Loucy (cell line): Measurements from ENCODE around the gene SHC1.
A peak's percentile ranks its signal among the peaks of the same experiment; 100 is the strongest.

ENCODE experiments used
- H2AFZ ChIP-seq: fragments of 200-600 bp; sonication (generic); 2 replicates; pipeline ENCODE4 v1.6.0; 2016; ENCODE audit warnings: antibody characterized with exemption, mild to moderate bottlenecking, low read length, moderate library complexity
- H3F3A ChIP-seq: fragments of 200-600 bp; 2 replicates; pipeline ENCODE4 v1.6.0; 2016; ENCODE audit warnings: antibody characterized with exemption, low read depth, mild to moderate bottlenecking
- H3K27me3 ChIP-seq: fragments of 200-600 bp; sonication (generic); 2 replicates; pipeline ENCODE4 v1.6.1; 2014; ENCODE audit warnings: low read length, mild to moderate bottlenecking; ENCODE audit not compliant: insufficient read depth, poor library complexity, severe bottlenecking
- H3K36me3 ChIP-seq: fragments of 200-600 bp; sonication (generic); 2 replicates; pipeline ENCODE4 v1.6.1; 2016; ENCODE audit warnings: low read length; ENCODE audit not compliant: insufficient read depth
- H3K4me1 ChIP-seq: fragments of 200-600 bp; sonication (generic); 2 replicates; pipeline ENCODE4 v1.5.1; 2014; ENCODE audit warnings: low read length, mild to moderate bottlenecking; ENCODE audit not compliant: insufficient read depth, poor library complexity, severe bottlenecking
- H3K4me2 ChIP-seq: fragments of 200-600 bp; sonication (generic); 2 replicates; pipeline ENCODE4 v1.6.0; 2014; ENCODE audit warnings: antibody characterized with exemption, low read length, low read depth, mild to moderate bottlenecking; ENCODE audit not compliant: poor library complexity, severe bottlenecking
- H3K4me3 ChIP-seq: fragments of 200-600 bp; sonication (generic); 2 replicates; pipeline ENCODE4 v1.5.1; 2014; ENCODE audit warnings: low read length, mild to moderate bottlenecking, mixed read lengths; ENCODE audit not compliant: poor library complexity, severe bottlenecking
- H3K79me2 ChIP-seq: fragments of 200-600 bp; sonication (generic); 2 replicates; pipeline ENCODE4 v1.6.1; 2014; ENCODE audit warnings: low read length; ENCODE audit not compliant: insufficient read depth
- H3K9ac ChIP-seq: fragments of 200-600 bp; sonication (generic); 2 replicates; pipeline ENCODE4 v1.6.0; 2014; ENCODE audit warnings: mild to moderate bottlenecking, low read depth, low read length, moderate library complexity; ENCODE audit not compliant: poor library complexity, severe bottlenecking
- H3K9me2 ChIP-seq: fragments of 200-600 bp; sonication (generic); replicated peaks from 2 replicates; pipeline ENCODE4 v1.6.1; 2016; ENCODE audit warnings: low read depth, low read length, mixed read lengths
- H3K9me3 ChIP-seq: fragments of 200-600 bp; sonication (generic); 2 replicates; pipeline ENCODE4 v1.6.1; 2014; ENCODE audit warnings: mild to moderate bottlenecking, antibody characterized with exemption, low read length, low read depth; ENCODE audit not compliant: insufficient read depth
- H4K20me1 ChIP-seq: fragments of 200-600 bp; sonication (generic); 2 replicates; pipeline ENCODE4 v1.6.0; 2014; ENCODE audit warnings: antibody characterized with exemption, low read length, mild to moderate bottlenecking; ENCODE audit not compliant: insufficient read depth, poor library complexity, severe bottlenecking
- CTCF ChIP-seq: fragments of 200-600 bp; sonication (generic); conservative IDR thresholded peaks from 2 replicates; pipeline ENCODE4 v1.5.1; 2014; ENCODE audit warnings: mild to moderate bottlenecking, antibody characterized with exemption, low read length
- EZH2phosphoT487 ChIP-seq: fragments of 200-600 bp; IDR thresholded peaks from 2 replicates; pipeline ENCODE4 v1.6.1; 2018; ENCODE audit warnings: antibody characterized with exemption, mild to moderate bottlenecking, moderate library complexity, borderline replicate concordance

SHC1 gene

DNA sequence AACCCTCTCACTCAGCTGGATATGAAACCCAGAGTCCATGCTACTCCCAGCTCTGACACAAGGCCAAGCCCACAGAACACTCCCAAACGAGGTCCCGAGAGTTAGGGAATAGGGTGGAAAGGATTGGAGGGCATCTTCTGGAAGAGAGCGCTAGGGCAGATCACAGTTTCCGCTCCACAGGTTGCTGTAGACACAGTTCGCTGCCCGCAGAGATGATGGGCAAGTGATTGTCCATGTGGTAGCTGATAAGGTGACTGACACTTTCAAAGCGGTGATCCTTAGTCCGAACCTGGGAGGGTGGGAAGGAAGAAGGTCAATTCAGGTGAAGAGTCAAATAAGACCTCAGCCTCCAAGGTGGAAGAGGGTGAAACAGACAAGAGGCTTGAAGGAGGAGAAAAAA lies 6.9 kb downstream of the SHC1 start:
- Histone ChIP-seq H3K9me2 (no peaks in the 10 kb centered on the region), H4K20me1 (peaks cover 19% of the 10 kb centered on the region), H3K4me1 (peaks cover 21% of the 10 kb centered on the region), H3F3A (no peaks in the 10 kb centered on the region; the same call in 1 of the 2 replicates), H3K9ac (peak overlapping the region; percentile 93), H3K4me3 (peak overlapping the region; percentile 92), H2AFZ (no peak overlapping the region), H3K9me3 (no peaks in the 10 kb centered on the region), H3K36me3 (peaks cover 40% of the 10 kb centered on the region; the same call in 1 of the 2 replicates), H3K79me2 (peaks cover 51% of the 10 kb centered on the region), H3K4me2 (peak overlapping the region; percentile 96), H3K27me3 (no peaks in the 10 kb centered on the region)
- no peak for TF ChIP-seq EZH2phosphoT487
- no peak for TF ChIP-seq CTCF

GRCh38 chr1:154962795-154963330 lies 7.7 kb downstream of the SHC1 start:
- Histone ChIP-seq H3K4me2 (peak overlapping the region; percentile 96), H3K9me3 (no peaks in the 10 kb centered on the region), H4K20me1 (peaks cover 19% of the 10 kb centered on the region), H3K4me3 (peak overlapping the region; percentile 92), H3F3A (no peaks in the 10 kb centered on the region; the same call in 1 of the 2 replicates), H3K79me2 (peaks cover 54% of the 10 kb centered on the region), H3K36me3 (peaks cover 33% of the 10 kb centered on the region; the same call in 1 of the 2 replicates), H3K9me2 (no peaks in the 10 kb centered on the region), H3K27me3 (no peaks in the 10 kb centered on the region), H3K9ac (peak overlapping the region; percentile 93), H3K4me1 (peaks cover 22% of the 10 kb centered on the region), H2AFZ (no peak overlapping the region)
- no peak for TF ChIP-seq EZH2phosphoT487
- no peak for TF ChIP-seq CTCF

DNA sequence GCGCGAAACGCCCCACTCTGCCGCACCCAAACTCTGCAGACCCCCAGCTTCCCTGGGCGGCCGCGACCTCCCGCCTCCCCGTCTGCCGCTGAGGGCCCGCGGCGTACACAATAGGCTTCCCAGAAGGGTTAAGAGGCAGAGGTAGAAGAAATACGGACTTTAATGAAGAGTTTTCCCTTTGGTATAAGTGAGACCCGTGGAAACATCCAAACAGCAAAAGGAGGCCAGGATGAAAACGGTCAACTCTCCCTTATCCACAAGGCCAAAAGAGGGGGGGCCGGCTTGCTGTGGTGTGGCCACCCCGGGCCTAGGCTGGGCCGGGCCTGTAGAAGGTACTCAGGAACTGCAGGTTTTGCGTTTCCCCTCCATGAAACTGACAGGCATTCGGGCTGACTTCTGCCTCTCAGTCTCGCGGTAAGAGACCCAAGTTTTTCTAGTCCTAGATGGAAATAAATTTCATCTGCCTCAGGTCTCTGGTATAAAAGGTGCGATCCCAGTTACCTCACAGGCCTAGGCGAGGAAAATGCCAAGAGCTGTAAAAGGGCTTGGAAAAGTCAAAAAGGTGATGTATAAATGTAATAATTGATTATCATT lies 8.3 kb downstream of the SHC1 start:
- Histone ChIP-seq H3K36me3 (peaks cover 27% of the 10 kb centered on the region; the same call in 1 of the 2 replicates), H2AFZ (peak overlapping the region; percentile 80; the same call in 1 of the 2 replicates)

More for the DNA sequence above, 8.3 kb downstream of the SHC1 start:
- no peaks in the 10 kb centered on the region for H3K9me3 ChIP-seq
- H3K4me1 ChIP-seq = peaks cover 22% of the 10 kb centered on the region
- H3K4me3 ChIP-seq = peak overlapping the region; percentile 92
- no peaks in the 10 kb centered on the region; the same call in 1 of the 2 replicates for H3F3A ChIP-seq
- H3K9me2 ChIP-seq = no peaks in the 10 kb centered on the region
- peaks cover 19% of the 10 kb centered on the region for H4K20me1 ChIP-seq
- peak overlapping the region; percentile 96 for H3K4me2 ChIP-seq
- TF ChIP-seq EZH2phosphoT487 = no peak
- no peak for TF ChIP-seq CTCF
- no peaks in the 10 kb centered on the region for H3K27me3 ChIP-seq
- H3K9ac ChIP-seq = peak overlapping the region; percentile 93
- peaks cover 59% of the 10 kb centered on the region for H3K79me2 ChIP-seq
